HG03460 (cell line): Measurements from ENCODE around the gene SLC35F3.

ENCODE experiments used
- ATAC-seq: cut with Tn5 transposase; IDR thresholded peaks from one replicate; pipeline ENCODE4 v1.9.1; 2021; ENCODE audit not compliant: unreplicated experiment

Gene SLC35F3

GRCh38 chr1:234217316-234217840 lies 312.9 kb downstream of the SLC35F3 start:
- ATAC-seq, result no peak

DNA sequence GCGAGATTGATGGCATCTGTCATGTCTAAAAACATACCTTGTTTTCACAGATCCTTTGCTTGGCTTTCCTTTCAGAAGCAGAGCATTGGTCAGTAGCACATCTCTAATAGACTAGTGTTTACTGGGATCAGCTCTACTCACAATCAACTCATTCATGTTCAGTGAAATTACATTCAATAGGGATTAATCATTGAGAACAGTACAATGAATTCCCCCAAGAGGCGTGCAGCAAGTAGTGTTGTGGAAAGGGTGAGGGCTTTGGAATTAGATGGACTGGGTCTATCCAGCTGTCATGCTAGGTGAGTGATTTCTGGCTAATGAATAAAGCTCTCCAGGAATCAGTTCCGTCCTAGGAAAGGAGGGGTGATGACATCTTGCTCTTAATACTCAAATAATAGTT lies 313.6 kb downstream of the SLC35F3 start:
- no peak for ATAC-seq

DNA sequence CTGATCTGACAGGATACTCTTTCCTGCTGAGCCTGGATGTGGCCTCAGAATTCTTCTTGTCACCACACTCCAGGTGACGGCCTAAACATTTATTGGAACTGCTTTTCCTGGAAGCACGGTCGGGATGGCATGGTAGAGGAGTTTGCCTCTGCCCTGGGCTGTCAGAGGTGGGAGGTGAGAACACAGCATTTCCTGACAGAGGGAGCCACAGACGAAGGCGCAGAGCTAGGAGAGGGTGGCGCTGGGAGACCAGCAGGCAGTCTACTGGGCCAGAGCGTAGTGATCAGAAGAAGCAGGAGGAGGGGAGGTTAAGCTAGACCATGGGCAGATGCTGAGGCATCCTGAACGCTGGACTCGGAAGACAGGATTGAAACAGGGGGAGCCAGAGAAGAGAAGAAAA lies 315.2 kb downstream of the SLC35F3 start:
- no peak for ATAC-seq

DNA sequence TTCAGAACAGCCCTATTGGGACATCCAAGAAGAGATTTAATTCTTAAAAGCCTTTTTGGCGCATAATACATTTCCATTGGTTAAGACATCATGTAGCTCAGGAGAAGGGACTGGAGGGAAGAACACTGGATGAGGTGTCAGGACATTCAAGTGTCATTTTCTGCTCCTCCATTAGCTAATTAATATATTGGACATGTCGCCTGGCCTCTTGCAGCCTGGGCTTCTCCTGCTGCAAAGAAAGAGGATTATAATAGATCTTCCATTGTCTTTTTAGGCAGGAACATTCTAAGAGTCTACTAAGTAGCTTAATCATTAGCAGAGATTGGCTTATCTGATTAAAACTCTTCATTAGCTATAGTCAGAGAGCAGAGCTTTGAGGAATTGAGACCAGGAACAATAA lies 317.1 kb downstream of the SLC35F3 start:
- no peak for ATAC-seq

DNA sequence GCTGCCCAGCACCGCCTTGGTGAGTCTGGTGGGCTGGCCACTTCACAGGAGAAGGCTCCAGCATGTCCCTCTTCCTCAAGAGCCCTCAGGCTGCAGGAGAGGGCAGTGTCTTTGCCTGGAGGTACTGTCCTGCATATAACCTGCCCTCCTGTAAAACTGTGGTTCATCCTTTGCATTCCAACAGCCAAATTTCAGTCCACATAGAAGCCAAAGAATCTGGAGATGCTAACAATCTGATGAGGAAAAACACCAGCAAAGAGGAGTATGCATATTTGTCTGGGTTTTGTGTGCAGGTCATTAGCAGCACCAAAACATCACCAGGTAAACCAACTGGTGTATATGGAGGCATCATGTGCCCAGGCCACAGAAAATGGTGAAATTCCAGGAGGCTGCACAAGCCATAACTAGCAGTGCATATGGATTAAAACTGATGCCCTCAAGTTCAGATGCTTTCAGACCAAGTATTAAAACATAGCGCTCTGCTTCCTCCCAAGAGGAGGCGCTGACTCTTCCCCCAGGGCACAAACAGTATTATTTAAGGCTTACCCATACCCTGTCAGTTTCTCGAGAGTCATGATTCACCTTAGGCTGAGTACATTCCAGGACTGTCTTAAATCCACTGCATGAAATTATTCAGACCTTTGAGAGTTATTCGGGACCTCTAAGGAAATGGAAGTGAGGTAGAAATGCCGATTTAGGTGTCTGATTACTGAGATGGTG lies 318.2 kb downstream of the SLC35F3 start:
- no peak for ATAC-seq

GRCh38 chr1:234226113-234226818 lies 321.8 kb downstream of the SLC35F3 start:
- no peak for ATAC-seq

GRCh38 chr1:234226819-234227165 lies 322.3 kb downstream of the SLC35F3 start:
- ATAC-seq, result no peak

- no peak for ATAC-seq
Measured at GRCh38 chr1:234229581-234230387, 325.3 kb downstream of the SLC35F3 start.

GRCh38 chr1:234230414-234230862 lies 326.0 kb downstream of the SLC35F3 start:
- ATAC-seq, result peak; percentile 74

- no peak for ATAC-seq
Measured at GRCh38 chr1:234231061-234231892, 326.8 kb downstream of the SLC35F3 start.

- ATAC-seq, result no peak
Measured at GRCh38 chr1:234231893-234232276, 327.4 kb downstream of the SLC35F3 start.

DNA sequence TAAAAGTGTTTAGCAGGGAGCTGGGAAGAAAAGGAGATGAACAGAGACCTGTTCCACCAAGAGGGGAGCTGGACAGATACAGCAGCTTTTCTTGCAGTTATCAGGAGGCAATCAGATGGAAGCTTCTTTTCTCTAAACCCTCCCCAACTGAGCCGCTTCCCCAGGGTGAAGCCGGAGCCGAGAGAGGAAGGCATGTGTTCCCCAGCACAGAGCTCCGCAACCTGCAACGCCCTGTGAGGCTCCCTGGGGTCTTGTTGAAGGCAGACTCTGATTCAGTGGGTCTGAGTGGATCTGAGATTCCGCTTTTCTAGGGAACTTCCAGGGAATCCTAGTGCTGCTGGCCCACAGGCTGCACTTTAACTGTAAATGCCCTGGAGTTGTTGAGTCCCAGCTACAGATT lies 329.7 kb downstream of the SLC35F3 start:
- ATAC-seq, result no peak

GRCh38 chr1:234235434-234235881 lies 331.0 kb downstream of the SLC35F3 start:
- ATAC-seq, result no peak

DNA sequence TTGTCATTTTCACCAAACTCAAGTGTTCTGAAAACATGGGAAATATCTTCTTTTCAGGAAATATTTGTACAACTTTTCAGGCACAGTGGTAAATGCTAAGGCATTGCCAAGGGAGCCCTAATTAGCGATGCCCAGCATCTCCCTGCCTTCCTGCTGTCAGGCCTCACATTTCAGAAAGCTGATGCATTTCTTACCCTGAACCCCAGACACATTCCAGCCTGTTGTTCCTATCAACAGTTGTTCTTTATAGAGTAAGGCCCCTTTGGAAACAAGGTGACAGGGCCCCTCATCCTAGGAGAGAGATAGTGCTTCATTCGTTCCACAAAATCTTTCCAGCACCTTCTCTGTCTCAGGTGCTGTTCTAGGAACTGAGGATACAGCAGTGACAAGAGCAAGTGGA lies 332.9 kb downstream of the SLC35F3 start:
- ATAC-seq, result no peak

DNA sequence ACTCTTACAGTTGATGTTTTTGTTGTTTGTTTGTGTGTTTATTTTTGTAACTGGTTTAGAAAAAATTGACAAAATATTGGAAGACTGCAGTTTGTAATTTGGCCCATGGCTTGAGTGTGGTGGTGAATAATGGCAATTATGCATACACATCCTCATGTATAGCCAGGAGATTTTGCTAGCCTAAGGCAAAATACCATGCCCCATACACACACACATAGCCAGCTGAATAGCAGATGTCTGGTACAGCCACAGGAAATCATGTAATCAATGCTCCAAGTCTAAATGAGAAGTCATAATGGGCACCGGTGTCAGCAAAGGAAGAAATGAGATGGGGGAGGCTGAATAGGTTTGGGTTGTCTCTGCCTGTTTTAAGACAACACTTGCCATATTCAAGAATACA lies 333.6 kb downstream of the SLC35F3 start:
- no peak for ATAC-seq

GRCh38 chr1:234239515-234239914 lies 335.0 kb downstream of the SLC35F3 start:
- no peak for ATAC-seq

GRCh38 chr1:234239936-234240335 lies 335.5 kb downstream of the SLC35F3 start:
- ATAC-seq, result no peak

GRCh38 chr1:234240680-234241079 lies 336.2 kb downstream of the SLC35F3 start:
- ATAC-seq, result no peak

DNA sequence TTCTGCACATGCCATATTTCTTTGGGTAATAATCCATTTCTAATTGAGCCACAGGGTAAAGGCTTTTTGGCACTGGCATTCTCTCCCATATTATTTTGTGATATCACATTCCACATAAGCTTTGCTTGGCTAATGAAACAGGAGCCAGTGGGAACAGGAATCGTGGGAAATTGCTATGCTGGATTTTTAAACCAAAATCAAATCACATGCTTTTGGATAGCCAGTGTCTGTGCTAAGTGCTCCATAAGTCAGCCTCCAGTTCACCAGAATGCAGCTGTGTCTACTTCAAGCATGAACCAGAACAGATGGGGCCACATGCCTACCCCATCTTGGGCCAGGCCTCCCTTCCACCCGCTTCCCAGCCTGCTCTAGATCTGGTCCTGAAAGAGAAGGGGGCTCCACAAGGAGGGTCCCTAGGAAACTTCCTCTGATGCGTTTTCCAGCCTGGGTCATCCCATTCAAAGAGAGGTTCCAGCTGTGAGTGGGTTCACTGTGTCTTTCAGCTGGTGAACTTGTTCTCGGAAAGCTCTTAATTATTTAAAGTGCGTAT lies 337.5 kb downstream of the SLC35F3 start:
- ATAC-seq, result no peak

DNA sequence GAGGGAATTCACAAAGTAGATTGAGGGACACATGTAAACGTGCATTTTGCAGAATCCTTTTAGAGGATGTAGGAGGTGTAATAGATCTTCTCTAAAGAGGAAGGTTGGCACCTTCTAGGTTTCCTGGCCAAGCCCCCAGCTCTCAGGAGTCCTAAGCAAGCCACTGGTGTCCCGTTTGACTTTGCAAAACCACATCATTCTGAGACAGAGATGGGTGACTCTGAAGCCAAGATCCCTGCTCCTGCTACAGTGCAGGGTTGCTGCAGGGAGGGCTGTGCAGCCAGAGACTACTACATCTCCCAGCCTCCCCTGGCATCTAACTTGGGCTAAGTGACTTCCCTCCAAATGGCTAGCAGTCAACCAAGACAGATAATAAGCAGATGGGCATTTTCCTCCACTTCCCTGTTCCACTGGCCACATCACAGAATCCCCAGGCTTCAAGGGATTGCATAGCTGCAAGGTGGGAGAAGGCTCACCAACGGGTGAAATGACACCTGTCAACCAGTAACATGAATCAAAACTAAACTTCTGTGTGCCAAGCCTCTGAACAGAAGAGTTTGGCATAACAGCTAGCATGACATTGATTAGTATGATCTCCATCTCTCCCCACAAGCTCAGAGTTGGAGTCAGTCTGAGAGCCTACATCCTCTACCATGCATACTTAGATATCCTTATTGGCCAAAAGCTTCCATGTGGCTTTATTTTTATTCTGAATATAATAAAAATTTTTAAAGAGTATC lies 339.2 kb downstream of the SLC35F3 start:
- ATAC-seq, result no peak
